Breast epithelium (tissue), 4 donors: ENCODE measurements around the gene CYYR1. TPM values are rescaled to one million over a fixed set of nuclear protein-coding genes. Genes with fewer than 3 reads are reported as not detected.
A peak's percentile ranks its signal among the peaks of the same experiment; 100 is the strongest.

Experiments
- DNase-seq, 2 donors: peaks; one replicate each; pipeline ENCODE4 v3.0.0-alpha.2; 2019; ENCODE audit warnings: low spot score in 2 of 2
- H3K27ac ChIP-seq, 2 donors: fragments of 200-600 bp; sonication (generic) in 1 of 2; one replicate each; pipeline ENCODE4 v1.5.1; 2016 to 2019; ENCODE audit warnings: mild to moderate bottlenecking in 1 of 2
- H3K27me3 ChIP-seq, 2 donors: fragments of 200-600 bp; sonication (generic) in 1 of 2; one replicate each; pipeline versions ENCODE4 v1.5.1 to v1.6.0; 2017 to 2019; ENCODE audit warnings: control low read depth in 1 of 2, mild to moderate bottlenecking in 1 of 2
- H3K36me3 ChIP-seq: fragments of 200-600 bp; one replicate; pipeline ENCODE4 v1.5.1; 2019
- H3K4me1 ChIP-seq, 2 donors: fragments of 200-600 bp; sonication (generic); one replicate each; pipeline ENCODE4 v1.5.1; 2016 to 2019; ENCODE audit warnings: control low read depth in 1 of 2
- H3K4me3 ChIP-seq, 3 donors: fragments of 200-600 bp; sonication (generic); 1 replicate in 2 of 3; 2 replicates in 1 of 3; pipeline ENCODE4 v1.5.1; 2016 to 2019; ENCODE audit warnings: mild to moderate bottlenecking in 3 of 3, moderate library complexity in 2 of 3
- H3K9me3 ChIP-seq, 2 donors: fragments of 200-600 bp; sonication (generic) in 1 of 2; one replicate each; pipeline ENCODE4 v1.5.1; 2016 to 2019; ENCODE audit warnings: control low read depth in 1 of 2
- CTCF ChIP-seq, 3 donors: fragments of 450-650 bp; IDR thresholded peaks; one replicate each; pipeline ENCODE4 v1.5.1; 2016 to 2017; ENCODE audit warnings: antibody characterized with exemption in 3 of 3, mild to moderate bottlenecking in 3 of 3, moderate library complexity in 3 of 3
- POLR2A ChIP-seq: fragments of 450-650 bp; IDR thresholded peaks from one replicate; pipeline ENCODE4 v1.6.1; 2016; ENCODE audit warnings: antibody characterized with exemption, mild to moderate bottlenecking, moderate library complexity
- POLR2AphosphoS5 ChIP-seq, 3 donors: sonication (generic); formaldehyde crosslinking; IDR thresholded peaks; one replicate each; pipeline ENCODE4 v1.6.1; 2017; ENCODE audit warnings: antibody characterized with exemption in 3 of 3
- intact Hi-C: fragments of 100-400 bp; cut with DNase I; formaldehyde crosslinking; loops from one replicate; pipeline ENCODE4 v1.15.1; 2023; ENCODE audit warnings: low total_unique reads
- total RNA-seq, 3 donors: library from RNA; depleted of rRNA; stranded (reverse); fragments of >200 nt; gene quantifications; one replicate each; pipeline ENCODE4 v1.1.0, GENCODE V29; 2016

Gene CYYR1
- total RNA-seq, 3 donors from 2014 or later: 10.6 to 15.1 (median 14.3) TPM

GRCh38 chr21:26587736-26588201 is 14.7 kb upstream of the CYYR1 start:
- no peak for DNase-seq
- Histone ChIP-seq H3K36me3 (no peaks in the 10 kb centered on the region), H3K9me3 (no peaks in the 10 kb centered on the region), H3K27ac (no peak overlapping the region), H3K27me3 (no peaks in the 10 kb centered on the region), H3K4me3 (peak overlapping the region in 1 of 3 donors; percentile 4), H3K4me1 (no peaks in the 10 kb centered on the region)
- TF ChIP-seq POLR2A (no peak), CTCF (IDR thresholded peaks at IDR 0.05) (no peak), POLR2AphosphoS5 (IDR thresholded peaks at IDR 0.05) (no peak)
- intact Hi-C loops: no loop called here

- Histone ChIP-seq H3K4me3 (no peak overlapping the region), H3K36me3 (no peaks in the 10 kb centered on the region), H3K9me3 (peaks cover 0 to 14% of the 10 kb centered on the region in 2 donors), H3K4me1 (no peaks in the 10 kb centered on the region), H3K27me3 (no peaks in the 10 kb centered on the region), H3K27ac (no peak overlapping the region)
- intact Hi-C loops: no loop called here
- TF ChIP-seq CTCF (IDR thresholded peaks at IDR 0.05) (no peak), POLR2AphosphoS5 (IDR thresholded peaks at IDR 0.05) (no peak), POLR2A (no peak)
- no peak for DNase-seq
These were observed 10.7 kb upstream of the CYYR1 start for GRCh38 chr21:26583769-26584168.

- intact Hi-C loops: no loop called here
- Histone ChIP-seq H3K4me3 (no peak overlapping the region), H3K4me1 (no peaks in the 10 kb centered on the region), H3K9me3 (peaks cover 0 to 14% of the 10 kb centered on the region in 2 donors), H3K27me3 (no peaks in the 10 kb centered on the region), H3K27ac (no peak overlapping the region), H3K36me3 (no peaks in the 10 kb centered on the region)
- TF ChIP-seq POLR2AphosphoS5 (IDR thresholded peaks at IDR 0.05): no peak
- no peak for TF ChIP-seq POLR2A
- no peak for TF ChIP-seq CTCF (IDR thresholded peaks at IDR 0.05)
- DNase-seq: no peak
These were observed 8.7 kb upstream of the CYYR1 start for GRCh38 chr21:26581818-26582217.

DNA sequence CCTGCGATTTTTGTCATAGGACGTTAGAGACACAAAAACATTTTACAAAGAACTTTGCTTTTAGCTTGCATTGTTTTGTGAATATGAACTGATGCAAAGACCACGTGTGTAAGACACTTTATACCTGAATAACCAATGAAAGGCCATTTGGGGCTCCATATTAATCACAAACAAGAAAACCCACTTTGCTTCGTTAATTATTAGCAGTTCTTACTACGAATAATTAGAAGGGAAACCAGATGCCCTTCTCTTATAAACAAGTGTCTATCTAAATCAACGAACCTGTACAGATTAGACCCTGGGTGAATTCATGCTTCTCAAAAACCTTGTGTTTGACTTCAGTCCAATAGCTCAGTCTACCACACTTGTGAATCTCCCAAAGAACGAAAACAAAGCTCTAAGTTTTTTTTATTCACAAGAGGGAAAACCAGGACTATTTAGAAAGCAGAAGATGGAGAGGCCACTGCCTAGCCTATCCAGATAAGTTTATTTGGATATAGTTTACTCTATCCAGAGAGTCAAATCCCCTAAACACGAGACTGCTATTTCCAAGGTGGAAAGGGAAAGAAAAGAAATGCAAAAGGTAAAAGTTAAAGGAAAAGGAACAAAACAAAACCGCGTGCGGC is 897 bp downstream of the CYYR1 start:
- H3K27ac ChIP-seq: peak overlapping the region; percentile 79 to 83
- intact Hi-C loops: no loop called here
- no peak for DNase-seq

More for the DNA sequence above, 897 bp downstream of the CYYR1 start:
- no peaks in the 10 kb centered on the region for H3K4me1 ChIP-seq
- no peaks in the 10 kb centered on the region for H3K36me3 ChIP-seq
- TF ChIP-seq POLR2A (no peak), CTCF (IDR thresholded peaks at IDR 0.05) (no peak), POLR2AphosphoS5 (IDR thresholded peaks at IDR 0.05) (no peak)
- H3K27me3 ChIP-seq: peaks cover 0 to 8% of the 10 kb centered on the region in 2 donors
- peaks cover 9 to 21% of the 10 kb centered on the region in 2 donors for H3K9me3 ChIP-seq
- H3K4me3 ChIP-seq: peak overlapping the region; percentile 41 to 71 (median 63)
